ENCODE results near the gene HAPLN3. TPM values are rescaled to one million over a fixed set of nuclear protein-coding genes. Genes with fewer than 3 reads are reported as not detected.

The HAPLN3 gene
- total RNA-seq = 6.3 TPM

GRCh38 chr15:88894819-88895767 lies at the start of gene HAPLN3:
Gene HAPLN3 (minus strand): TSS chr15:88895544. CDS start chr15:88887298, 8,246 bp downstream.

GRCh38 chr15:88913017-88913849 lies 17.9 kb upstream of the HAPLN3 start, which contains the start of gene MFGE8:
Gene MFGE8 (minus strand): TSS chr15:88913379. CDS start chr15:88913319, 60 bp downstream.

Other genes starting within 250 kb of the HAPLN3 start
- 4.0 TPM for gene ACAN, start 92.1 kb downstream of the HAPLN3 start, total RNA-seq
- 80.1 TPM for gene MFGE8, start 17.8 kb upstream of the HAPLN3 start, total RNA-seq
- gene ABHD2, start 192.9 kb upstream of the HAPLN3 start, total RNA-seq = 48.5 TPM